Central memory CD4-positive, alpha-beta T cell (primary cell): ENCODE measurements around the gene TMPO.
"Not testable (repeated sequence)": the region's sequence is repeated elsewhere in the genome, so short reads cannot be mapped to it uniquely, and the experiment has no call there.

Source experiments
- DNase-seq: peaks from one replicate; pipeline ENCODE4 v3.0.0; 2022

The TMPO gene

GRCh38 chr12:98511806-98512205, 3.6 kb upstream of the TMPO start:
- not testable (repeated sequence) for DNase-seq

- DNase-seq = no peak
These were observed 1.7 kb upstream of the TMPO start for GRCh38 chr12:98513379-98514322.

GRCh38 chr12:98514982-98515286, 456 bp upstream of the TMPO start:
- DNase-seq = no peak

GRCh38 chr12:98516111-98516873, 902 bp downstream of the TMPO start:
- DNase-seq = peak; percentile 86

GRCh38 chr12:98519257-98519907, 4.0 kb downstream of the TMPO start:
- no peak for DNase-seq

GRCh38 chr12:98530068-98530467, 14.7 kb downstream of the TMPO start:
- no peak for DNase-seq

- DNase-seq = peak; percentile 41
These were observed 17.4 kb downstream of the TMPO start for GRCh38 chr12:98532687-98533304.

GRCh38 chr12:98533723-98534251, 18.4 kb downstream of the TMPO start:
- DNase-seq = no peak

- no peak for DNase-seq
These were observed 22.6 kb downstream of the TMPO start for GRCh38 chr12:98538031-98538430.

GRCh38 chr12:98543701-98544100, 28.3 kb downstream of the TMPO start:
- no peak for DNase-seq

- DNase-seq = no peak
These were observed 29.4 kb downstream of the TMPO start for GRCh38 chr12:98544751-98545150.

GRCh38 chr12:98549371-98550110, 34.2 kb downstream of the TMPO start:
- no peak for DNase-seq

GRCh38 chr12:98551787-98552186, 36.4 kb downstream of the TMPO start:
- DNase-seq = no peak

GRCh38 chr12:98558097-98558496, 42.7 kb downstream of the TMPO start:
- DNase-seq = not testable (repeated sequence)

- DNase-seq = no peak
These were observed 44.3 kb downstream of the TMPO start for GRCh38 chr12:98559666-98560065.

GRCh38 chr12:98561846-98562245, 46.5 kb downstream of the TMPO start:
- DNase-seq = no peak

GRCh38 chr12:98572010-98572409, 56.6 kb downstream of the TMPO start:
- DNase-seq = no peak

GRCh38 chr12:98574110-98574509, 58.7 kb downstream of the TMPO start:
- no peak for DNase-seq

- DNase-seq = no peak
These were observed 59.6 kb downstream of the TMPO start for GRCh38 chr12:98575013-98575412.

- not testable (repeated sequence) for DNase-seq
These were observed 61.4 kb downstream of the TMPO start for GRCh38 chr12:98576795-98577194.

GRCh38 chr12:98578392-98578791, 63.0 kb downstream of the TMPO start:
- DNase-seq = no peak

GRCh38 chr12:98578821-98579220, 63.4 kb downstream of the TMPO start:
- DNase-seq = no peak
